ENCODE data around the gene TAF3.

- TF ChIP-seq CTCF (IDR thresholded peaks at IDR 0.05) (no peak), POLR2A (IDR thresholded peaks at IDR 0.05) (no peak), POLR2AphosphoS5 (IDR thresholded peaks at IDR 0.05) (no peak)
Measured at GRCh38 chr10:7846591-7846990, 28.3 kb downstream of the TAF3 start.
